HEK293 (cell line): ENCODE results near the gene LKAAEAR1.

ENCODE experiments used
- CTCF ChIP-seq: fragments of 450-650 bp; formaldehyde crosslinking; IDR thresholded peaks from 2 replicates; pipeline ENCODE4 v1.5.1; 2016; ENCODE audit warnings: missing biosample characterization, missing genetic modification characterization
- PRDM1 ChIP-seq: fragments of 450-650 bp; formaldehyde crosslinking; IDR thresholded peaks from 2 replicates; pipeline ENCODE4; 2016; ENCODE audit warnings: missing biosample characterization, missing genetic modification characterization
- YY1 ChIP-seq: fragments of 450-650 bp; formaldehyde crosslinking; IDR thresholded peaks from 2 replicates; pipeline ENCODE4 v1.5.1; 2018; ENCODE audit warnings: missing biosample characterization, missing genetic modification characterization
- ZBTB21 ChIP-seq: fragments of 450-650 bp; formaldehyde crosslinking; IDR thresholded peaks from 2 replicates; pipeline ENCODE4 v1.5.1; 2017; ENCODE audit warnings: missing biosample characterization, missing genetic modification characterization
- ZFHX2 ChIP-seq: fragments of 450-650 bp; formaldehyde crosslinking; conservative IDR thresholded peaks from 2 replicates; pipeline ENCODE4 v1.5.1; 2016; ENCODE audit warnings: missing biosample characterization, missing genetic modification characterization
- ZNF133 ChIP-seq: fragments of 450-650 bp; formaldehyde crosslinking; IDR thresholded peaks from 2 replicates; pipeline ENCODE4 v1.5.1; 2016; ENCODE audit warnings: missing biosample characterization, missing genetic modification characterization
- ZNF416 ChIP-seq: fragments of 450-650 bp; formaldehyde crosslinking; IDR thresholded peaks from 2 replicates; pipeline ENCODE4 v1.5.1; 2016; ENCODE audit warnings: missing biosample characterization, missing genetic modification characterization
- ZNF707 ChIP-seq: fragments of 450-650 bp; formaldehyde crosslinking; IDR thresholded peaks from 2 replicates; pipeline ENCODE4 v1.5.1; 2016; ENCODE audit warnings: missing biosample characterization, missing genetic modification characterization

GRCh38 chr20:64069209-64069613, 15.0 kb downstream of the LKAAEAR1 start:
- no peak for TF ChIP-seq CTCF (tag by site-specific recombination)
- no peak for TF ChIP-seq ZFHX2 (tag by site-specific recombination)
- TF ChIP-seq ZNF133 (tag by site-specific recombination), result no peak
- TF ChIP-seq YY1 (tag by site-specific recombination), result no peak
- no peak for TF ChIP-seq ZNF416 (tag by site-specific recombination)
- TF ChIP-seq ZBTB21 (tag by site-specific recombination), result no peak
- TF ChIP-seq ZNF707 (tag by site-specific recombination), result no peak
- no peak for TF ChIP-seq PRDM1 (tag by site-specific recombination)
